ENCODE results near the gene DHX34. TPM values are rescaled to one million over a fixed set of nuclear protein-coding genes. Genes with fewer than 3 reads are reported as not detected.

DHX34 gene
- polyA plus RNA-seq, 1 of the 3 experiments (the other 2 are of a cell fraction) = 16.4 TPM

DNA sequence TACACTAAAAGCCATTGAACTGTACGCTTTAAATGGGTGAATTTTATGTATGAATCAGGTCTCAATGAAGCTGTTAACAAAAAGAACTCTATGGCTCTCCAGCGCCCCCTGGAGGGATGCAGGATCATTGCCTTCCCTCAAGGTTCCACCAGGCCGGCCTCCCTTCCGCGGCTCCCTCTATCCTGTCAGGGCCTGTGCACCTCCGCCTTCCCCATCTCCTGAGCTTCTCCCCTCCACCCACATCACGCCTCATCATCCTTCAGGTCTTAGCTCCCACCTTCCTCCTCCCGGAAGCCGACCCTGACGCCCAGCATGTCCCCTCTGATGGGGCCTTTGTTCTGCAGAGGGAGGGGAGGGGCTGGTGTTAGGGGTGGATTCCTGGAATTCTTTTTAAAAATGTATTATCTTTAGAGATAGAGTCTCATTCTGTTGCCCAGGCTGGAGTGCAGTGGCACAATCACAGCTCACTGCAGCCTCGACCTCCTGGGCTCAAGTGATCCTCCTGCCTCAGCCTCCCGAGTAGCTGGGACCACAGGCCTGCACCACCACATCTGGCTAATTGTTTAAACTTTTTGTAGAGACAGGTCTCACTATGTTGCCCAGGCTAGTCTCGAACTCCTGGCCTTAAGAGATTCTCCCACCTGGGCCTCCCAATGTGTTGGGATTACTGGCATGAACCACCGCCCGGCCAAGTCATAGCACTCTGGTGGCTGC, 42.6 kb downstream of the DHX34 start:
- Histone ChIP-seq H3F3A (replicated peaks; ENCODE audit: insufficient read depth) (no peaks in the 10 kb centered on the region), H3K79me2 (ENCODE audit: insufficient read depth) (no peaks in the 10 kb centered on the region), H3K36me3 (replicated peaks in 1 of 2; ENCODE audit: control insufficient read depth in 1 of 2, insufficient read depth in 2 of 2, low read length in 1 of 2) (no peaks in the 10 kb centered on the region), H3K27ac (ENCODE audit: low read depth in 2 of 2, low read length in 1 of 2) (no peak overlapping the region), H3K4me2 (no peak overlapping the region), H3K9ac (no peak overlapping the region), H3K4me1 (ENCODE audit: control insufficient read depth in 1 of 2, insufficient read depth in 2 of 2, low read depth in 1 of 2, low read length in 1 of 2) (no peaks in the 10 kb centered on the region), H4K20me1 (ENCODE audit: insufficient read depth) (no peaks in the 10 kb centered on the region), H3K9me3 (no peaks in the 10 kb centered on the region), H3K9me2 (no peaks in the 10 kb centered on the region), H3K4me3 (ENCODE audit: low read depth in 2 of 2, low read length in 1 of 2) (no peak overlapping the region; a peak in 1 of 4 replicates), H3K27me3 (ENCODE audit: insufficient read depth) (no peaks in the 10 kb centered on the region), H2AFZ (ENCODE audit: low read depth) (no peak overlapping the region)
- ChIA-PET POLR2A (no interaction called here), CTCF (interaction anchor here (0.6 to 5.1 kb wide), 52 partner anchors 9 to 373 kb away, joined by 3 to 108 read pairs (median 5); partner anchors contain the start of genes DHX34, INAFM1, MEIS3 and NPAS1)
- TF ChIP-seq RAD21 (IDR thresholded peaks at IDR 0.05; ENCODE audit: low read length) (peak; percentile 76), SMC3 (IDR thresholded peaks at IDR 0.05; ENCODE audit: low read depth, low read length) (peak; percentile 70), TCF12 (IDR thresholded peaks at IDR 0.05) (no peak)
- TF ChIP-seq, protein P1, sequence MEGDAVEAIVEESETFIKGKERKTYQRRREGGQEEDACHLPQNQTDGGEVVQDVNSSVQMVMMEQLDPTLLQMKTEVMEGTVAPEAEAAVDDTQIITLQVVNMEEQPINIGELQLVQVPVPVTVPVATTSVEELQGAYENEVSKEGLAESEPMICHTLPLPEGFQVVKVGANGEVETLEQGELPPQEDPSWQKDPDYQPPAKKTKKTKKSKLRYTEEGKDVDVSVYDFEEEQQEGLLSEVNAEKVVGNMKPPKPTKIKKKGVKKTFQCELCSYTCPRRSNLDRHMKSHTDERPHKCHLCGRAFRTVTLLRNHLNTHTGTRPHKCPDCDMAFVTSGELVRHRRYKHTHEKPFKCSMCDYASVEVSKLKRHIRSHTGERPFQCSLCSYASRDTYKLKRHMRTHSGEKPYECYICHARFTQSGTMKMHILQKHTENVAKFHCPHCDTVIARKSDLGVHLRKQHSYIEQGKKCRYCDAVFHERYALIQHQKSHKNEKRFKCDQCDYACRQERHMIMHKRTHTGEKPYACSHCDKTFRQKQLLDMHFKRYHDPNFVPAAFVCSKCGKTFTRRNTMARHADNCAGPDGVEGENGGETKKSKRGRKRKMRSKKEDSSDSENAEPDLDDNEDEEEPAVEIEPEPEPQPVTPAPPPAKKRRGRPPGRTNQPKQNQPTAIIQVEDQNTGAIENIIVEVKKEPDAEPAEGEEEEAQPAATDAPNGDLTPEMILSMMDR (IDR thresholded peaks at IDR 0.05) = peak; percentile 93
- peak; percentile 82 for DNase-seq
- WGBS (ENCODE audit: low lambda C conversion rate) = 47% methylated on average over 15 of the region's 15 CpGs

DNA sequence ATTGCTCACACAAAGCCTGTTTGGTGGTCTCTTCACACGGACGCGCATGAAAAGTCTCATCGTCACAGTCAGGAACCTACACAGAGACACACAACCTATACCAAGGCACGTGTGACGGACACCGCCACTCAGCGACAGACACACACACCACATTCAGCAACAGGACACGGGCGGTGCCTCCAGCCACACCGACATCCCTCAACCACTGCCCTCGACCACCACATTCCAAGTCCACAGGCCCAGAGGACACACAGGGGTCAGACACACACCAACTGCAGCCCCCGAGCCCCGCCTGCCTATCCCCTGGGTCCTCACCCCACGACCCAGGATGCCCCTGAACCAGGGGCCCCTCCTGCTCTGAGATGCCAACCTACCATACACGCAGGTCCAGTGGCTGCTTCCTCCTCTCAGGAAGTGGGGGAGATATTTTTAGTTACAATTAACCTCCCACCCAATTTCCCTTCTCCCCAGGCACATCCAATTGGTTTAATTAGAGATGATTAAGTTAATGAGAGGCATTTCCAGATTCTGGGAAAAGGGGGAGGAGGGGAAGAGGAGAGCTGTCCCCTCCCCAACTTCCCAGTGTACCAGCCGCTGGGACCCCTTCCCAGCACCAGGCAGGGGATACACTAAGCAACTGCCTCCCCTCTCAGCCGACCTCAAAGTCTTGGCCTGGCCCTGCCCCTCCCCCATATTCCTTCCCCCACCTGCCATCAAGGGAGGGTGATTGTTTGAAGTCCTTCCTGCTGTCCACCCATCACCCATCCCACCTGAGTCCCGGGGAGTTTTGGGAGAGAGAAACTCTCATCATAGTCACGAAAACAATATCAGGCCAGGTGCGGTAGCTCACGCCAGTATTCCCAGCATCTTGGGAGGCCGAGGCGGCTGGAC, 49.8 kb downstream of the DHX34 start:
- Histone ChIP-seq H3K27me3 (ENCODE audit: insufficient read depth) (no peaks in the 10 kb centered on the region), H2AFZ (ENCODE audit: low read depth) (no peak overlapping the region), H3K4me2 (no peak overlapping the region), H3K9ac (no peak overlapping the region), H3K9me2 (no peaks in the 10 kb centered on the region), H3F3A (replicated peaks; ENCODE audit: insufficient read depth) (no peaks in the 10 kb centered on the region), H3K27ac (ENCODE audit: low read depth in 2 of 2, low read length in 1 of 2) (no peak overlapping the region), H3K36me3 (replicated peaks in 1 of 2; ENCODE audit: control insufficient read depth in 1 of 2, insufficient read depth in 2 of 2, low read length in 1 of 2) (no peaks in the 10 kb centered on the region), H3K9me3 (no peaks in the 10 kb centered on the region), H4K20me1 (ENCODE audit: insufficient read depth) (no peaks in the 10 kb centered on the region), H3K4me1 (ENCODE audit: control insufficient read depth in 1 of 2, insufficient read depth in 2 of 2, low read depth in 1 of 2, low read length in 1 of 2) (peaks cover 0 to 7% of the 10 kb centered on the region in 2 experiments; a peak in 1 of 4 replicates), H3K4me3 (ENCODE audit: low read depth in 2 of 2, low read length in 1 of 2) (no peak overlapping the region), H3K79me2 (ENCODE audit: insufficient read depth) (no peaks in the 10 kb centered on the region)
- POLR2A ChIA-PET = no interaction called here
- 71% methylated on average over 24 of the region's 24 CpGs for WGBS (ENCODE audit: low lambda C conversion rate)
- CTCF ChIA-PET = interaction anchor here (0.8 to 5.6 kb wide), 4 partner anchors 8 to 299 kb away, joined by 3 to 38 read pairs (median 7); partner anchors contain the start of gene DHX34
- DNase-seq = no peak
- TF ChIP-seq GABPA (IDR thresholded peaks at IDR 0.05; ENCODE audit: low read depth) (no peak), RXRA (IDR thresholded peaks at IDR 0.05; ENCODE audit: borderline replicate concordance, low read depth) (no peak), EP300 (IDR thresholded peaks at IDR 0.05; ENCODE audit: borderline replicate concordance in 1 of 2, low read depth in 1 of 2, low read length in 1 of 2) (no peak), RCOR1 (IDR thresholded peaks at IDR 0.05; ENCODE audit: low read length) (no peak), JUND (IDR thresholded peaks at IDR 0.05) (no peak), SIN3A (IDR thresholded peaks at IDR 0.05; ENCODE audit: borderline replicate concordance, low read depth, low read length) (no peak), FOXJ3 (CRISPR knock-in tag; IDR thresholded peaks at IDR 0.05) (no peak), FOSL2 (IDR thresholded peaks at IDR 0.05; ENCODE audit: borderline replicate concordance, low read depth) (no peak)
- TF ChIP-seq, protein P2, sequence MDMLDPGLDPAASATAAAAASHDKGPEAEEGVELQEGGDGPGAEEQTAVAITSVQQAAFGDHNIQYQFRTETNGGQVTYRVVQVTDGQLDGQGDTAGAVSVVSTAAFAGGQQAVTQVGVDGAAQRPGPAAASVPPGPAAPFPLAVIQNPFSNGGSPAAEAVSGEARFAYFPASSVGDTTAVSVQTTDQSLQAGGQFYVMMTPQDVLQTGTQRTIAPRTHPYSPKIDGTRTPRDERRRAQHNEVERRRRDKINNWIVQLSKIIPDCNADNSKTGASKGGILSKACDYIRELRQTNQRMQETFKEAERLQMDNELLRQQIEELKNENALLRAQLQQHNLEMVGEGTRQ (IDR thresholded peaks at IDR 0.05; ENCODE audit: borderline replicate concordance, low read depth, low read length) = no peak
- TF ChIP-seq, protein P1 (IDR thresholded peaks at IDR 0.05) = no peak
- TF ChIP-seq, protein P3, sequence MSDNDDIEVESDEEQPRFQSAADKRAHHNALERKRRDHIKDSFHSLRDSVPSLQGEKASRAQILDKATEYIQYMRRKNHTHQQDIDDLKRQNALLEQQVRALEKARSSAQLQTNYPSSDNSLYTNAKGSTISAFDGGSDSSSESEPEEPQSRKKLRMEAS (IDR thresholded peaks at IDR 0.05; ENCODE audit: low read depth) = no peak
- TF ChIP-seq, protein P4, sequence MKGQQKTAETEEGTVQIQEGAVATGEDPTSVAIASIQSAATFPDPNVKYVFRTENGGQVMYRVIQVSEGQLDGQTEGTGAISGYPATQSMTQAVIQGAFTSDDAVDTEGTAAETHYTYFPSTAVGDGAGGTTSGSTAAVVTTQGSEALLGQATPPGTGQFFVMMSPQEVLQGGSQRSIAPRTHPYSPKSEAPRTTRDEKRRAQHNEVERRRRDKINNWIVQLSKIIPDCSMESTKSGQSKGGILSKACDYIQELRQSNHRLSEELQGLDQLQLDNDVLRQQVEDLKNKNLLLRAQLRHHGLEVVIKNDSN (IDR thresholded peaks at IDR 0.05; ENCODE audit: borderline replicate concordance, low read depth) = no peak
